ENCODE measurements around the gene KLHL36. TPM values are rescaled to one million over a fixed set of nuclear protein-coding genes. Genes with fewer than 3 reads are reported as not detected.

The KLHL36 gene
- total and polyA plus RNA-seq, 9 of the 15 experiments (the other 6 are each of a cell fraction or from before 2014, with no cell fraction given), result 2.1 to 51.2 (median 18.5) TPM

DNA sequence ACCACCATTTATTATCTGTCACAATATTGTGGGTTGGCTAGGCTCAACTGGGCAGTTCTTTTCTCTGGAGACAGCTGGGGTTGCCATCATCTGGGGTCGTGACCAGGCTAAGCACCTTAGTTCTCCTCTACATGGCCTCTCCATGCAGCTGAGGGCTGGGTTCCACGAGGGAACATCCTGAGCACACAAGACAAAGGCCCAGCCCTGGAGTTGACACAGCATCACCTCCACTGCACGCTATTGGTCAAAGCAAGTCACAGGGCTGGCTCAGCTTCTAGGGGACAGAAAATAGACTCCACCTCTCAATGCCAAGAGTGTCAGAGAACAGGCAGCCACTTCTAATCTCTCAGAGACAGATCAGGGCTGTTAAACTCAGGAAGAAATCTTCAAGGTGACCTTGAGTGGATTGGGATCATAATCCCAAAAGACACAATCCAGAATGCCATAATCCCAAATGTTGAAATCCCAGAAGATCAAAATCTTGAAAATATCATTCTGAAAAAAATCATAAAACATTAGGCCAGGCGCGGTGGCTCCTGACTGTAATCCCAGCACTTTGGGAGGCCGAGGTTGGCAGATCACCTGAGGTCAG lies 38.5 kb downstream of the KLHL36 start (continued):
- TF ChIP-seq, protein P1, sequence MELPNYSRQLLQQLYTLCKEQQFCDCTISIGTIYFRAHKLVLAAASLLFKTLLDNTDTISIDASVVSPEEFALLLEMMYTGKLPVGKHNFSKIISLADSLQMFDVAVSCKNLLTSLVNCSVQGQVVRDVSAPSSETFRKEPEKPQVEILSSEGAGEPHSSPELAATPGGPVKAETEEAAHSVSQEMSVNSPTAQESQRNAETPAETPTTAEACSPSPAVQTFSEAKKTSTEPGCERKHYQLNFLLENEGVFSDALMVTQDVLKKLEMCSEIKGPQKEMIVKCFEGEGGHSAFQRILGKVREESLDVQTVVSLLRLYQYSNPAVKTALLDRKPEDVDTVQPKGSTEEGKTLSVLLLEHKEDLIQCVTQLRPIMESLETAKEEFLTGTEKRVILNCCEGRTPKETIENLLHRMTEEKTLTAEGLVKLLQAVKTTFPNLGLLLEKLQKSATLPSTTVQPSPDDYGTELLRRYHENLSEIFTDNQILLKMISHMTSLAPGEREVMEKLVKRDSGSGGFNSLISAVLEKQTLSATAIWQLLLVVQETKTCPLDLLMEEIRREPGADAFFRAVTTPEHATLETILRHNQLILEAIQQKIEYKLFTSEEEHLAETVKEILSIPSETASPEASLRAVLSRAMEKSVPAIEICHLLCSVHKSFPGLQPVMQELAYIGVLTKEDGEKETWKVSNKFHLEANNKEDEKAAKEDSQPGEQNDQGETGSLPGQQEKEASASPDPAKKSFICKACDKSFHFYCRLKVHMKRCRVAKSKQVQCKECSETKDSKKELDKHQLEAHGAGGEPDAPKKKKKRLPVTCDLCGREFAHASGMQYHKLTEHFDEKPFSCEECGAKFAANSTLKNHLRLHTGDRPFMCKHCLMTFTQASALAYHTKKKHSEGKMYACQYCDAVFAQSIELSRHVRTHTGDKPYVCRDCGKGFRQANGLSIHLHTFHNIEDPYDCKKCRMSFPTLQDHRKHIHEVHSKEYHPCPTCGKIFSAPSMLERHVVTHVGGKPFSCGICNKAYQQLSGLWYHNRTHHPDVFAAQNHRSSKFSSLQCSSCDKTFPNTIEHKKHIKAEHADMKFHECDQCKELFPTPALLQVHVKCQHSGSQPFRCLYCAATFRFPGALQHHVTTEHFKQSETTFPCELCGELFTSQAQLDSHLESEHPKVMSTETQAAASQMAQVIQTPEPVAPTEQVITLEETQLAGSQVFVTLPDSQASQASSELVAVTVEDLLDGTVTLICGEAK (IDR thresholded peaks at IDR 0.05), result no peak
- TF ChIP-seq, protein P1 (CRISPR knock-in tag; IDR thresholded peaks at IDR 0.05), result no peak
- no peak for TF ChIP-seq ZNF23 (CRISPR knock-in tag; IDR thresholded peaks at IDR 0.05)
- TF ChIP-seq SRSF3 (IDR thresholded peaks at IDR 0.05; ENCODE audit: insufficient read depth, low read length), result no peak
- no peak for TF ChIP-seq ZEB2 (IDR thresholded peaks at IDR 0.05)
- TF ChIP-seq, protein P2, sequence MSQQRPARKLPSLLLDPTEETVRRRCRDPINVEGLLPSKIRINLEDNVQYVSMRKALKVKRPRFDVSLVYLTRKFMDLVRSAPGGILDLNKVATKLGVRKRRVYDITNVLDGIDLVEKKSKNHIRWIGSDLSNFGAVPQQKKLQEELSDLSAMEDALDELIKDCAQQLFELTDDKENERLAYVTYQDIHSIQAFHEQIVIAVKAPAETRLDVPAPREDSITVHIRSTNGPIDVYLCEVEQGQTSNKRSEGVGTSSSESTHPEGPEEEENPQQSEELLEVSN (IDR thresholded peaks at IDR 0.05; ENCODE audit: borderline replicate concordance in 1 of 2, extremely low read depth in 1 of 2, insufficient read depth in 1 of 2, insufficient read length in 1 of 2, low read depth in 1 of 2, low read length in 1 of 2, poor library complexity in 1 of 2, severe bottlenecking in 1 of 2), result peak in 1 of 2 experiments; percentile 28
- no peak for TF ChIP-seq NFE2L1 (tag; IDR thresholded peaks at IDR 0.05; ENCODE audit: borderline replicate concordance, low read depth)
- TF ChIP-seq, protein P3, sequence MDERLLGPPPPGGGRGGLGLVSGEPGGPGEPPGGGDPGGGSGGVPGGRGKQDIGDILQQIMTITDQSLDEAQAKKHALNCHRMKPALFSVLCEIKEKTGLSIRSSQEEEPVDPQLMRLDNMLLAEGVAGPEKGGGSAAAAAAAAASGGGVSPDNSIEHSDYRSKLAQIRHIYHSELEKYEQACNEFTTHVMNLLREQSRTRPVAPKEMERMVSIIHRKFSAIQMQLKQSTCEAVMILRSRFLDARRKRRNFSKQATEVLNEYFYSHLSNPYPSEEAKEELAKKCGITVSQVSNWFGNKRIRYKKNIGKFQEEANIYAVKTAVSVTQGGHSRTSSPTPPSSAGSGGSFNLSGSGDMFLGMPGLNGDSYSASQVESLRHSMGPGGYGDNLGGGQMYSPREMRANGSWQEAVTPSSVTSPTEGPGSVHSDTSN (CRISPR knock-in tag; IDR thresholded peaks at IDR 0.05; ENCODE audit: low read depth), result no peak
- TF ChIP-seq, protein P3 (tag; conservative IDR thresholded peaks at IDR 0.05; ENCODE audit: low read depth), result no peak
- TF ChIP-seq, protein P4, sequence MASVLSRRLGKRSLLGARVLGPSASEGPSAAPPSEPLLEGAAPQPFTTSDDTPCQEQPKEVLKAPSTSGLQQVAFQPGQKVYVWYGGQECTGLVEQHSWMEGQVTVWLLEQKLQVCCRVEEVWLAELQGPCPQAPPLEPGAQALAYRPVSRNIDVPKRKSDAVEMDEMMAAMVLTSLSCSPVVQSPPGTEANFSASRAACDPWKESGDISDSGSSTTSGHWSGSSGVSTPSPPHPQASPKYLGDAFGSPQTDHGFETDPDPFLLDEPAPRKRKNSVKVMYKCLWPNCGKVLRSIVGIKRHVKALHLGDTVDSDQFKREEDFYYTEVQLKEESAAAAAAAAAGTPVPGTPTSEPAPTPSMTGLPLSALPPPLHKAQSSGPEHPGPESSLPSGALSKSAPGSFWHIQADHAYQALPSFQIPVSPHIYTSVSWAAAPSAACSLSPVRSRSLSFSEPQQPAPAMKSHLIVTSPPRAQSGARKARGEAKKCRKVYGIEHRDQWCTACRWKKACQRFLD (CRISPR knock-in tag; IDR thresholded peaks at IDR 0.05), result no peak
- no peak for TF ChIP-seq SMC3 (conservative IDR thresholded peaks at IDR 0.05; ENCODE audit: insufficient read depth, low read depth, low read length)
- TF ChIP-seq XRCC4 (IDR thresholded peaks at IDR 0.05; ENCODE audit: extremely low read depth, insufficient read depth, insufficient read length), result no peak
- no peak for TF ChIP-seq SRSF9 (IDR thresholded peaks at IDR 0.05; ENCODE audit: borderline replicate concordance, low read depth, low read length)
